ENCODE data around the gene RNF32.
A peak's percentile ranks its signal among the peaks of the same experiment; 100 is the strongest.
"Not testable (repeated sequence)": the region's sequence is repeated elsewhere in the genome, so short reads cannot be mapped to it uniquely, and the experiment has no call there.

Gene RNF32

DNA sequence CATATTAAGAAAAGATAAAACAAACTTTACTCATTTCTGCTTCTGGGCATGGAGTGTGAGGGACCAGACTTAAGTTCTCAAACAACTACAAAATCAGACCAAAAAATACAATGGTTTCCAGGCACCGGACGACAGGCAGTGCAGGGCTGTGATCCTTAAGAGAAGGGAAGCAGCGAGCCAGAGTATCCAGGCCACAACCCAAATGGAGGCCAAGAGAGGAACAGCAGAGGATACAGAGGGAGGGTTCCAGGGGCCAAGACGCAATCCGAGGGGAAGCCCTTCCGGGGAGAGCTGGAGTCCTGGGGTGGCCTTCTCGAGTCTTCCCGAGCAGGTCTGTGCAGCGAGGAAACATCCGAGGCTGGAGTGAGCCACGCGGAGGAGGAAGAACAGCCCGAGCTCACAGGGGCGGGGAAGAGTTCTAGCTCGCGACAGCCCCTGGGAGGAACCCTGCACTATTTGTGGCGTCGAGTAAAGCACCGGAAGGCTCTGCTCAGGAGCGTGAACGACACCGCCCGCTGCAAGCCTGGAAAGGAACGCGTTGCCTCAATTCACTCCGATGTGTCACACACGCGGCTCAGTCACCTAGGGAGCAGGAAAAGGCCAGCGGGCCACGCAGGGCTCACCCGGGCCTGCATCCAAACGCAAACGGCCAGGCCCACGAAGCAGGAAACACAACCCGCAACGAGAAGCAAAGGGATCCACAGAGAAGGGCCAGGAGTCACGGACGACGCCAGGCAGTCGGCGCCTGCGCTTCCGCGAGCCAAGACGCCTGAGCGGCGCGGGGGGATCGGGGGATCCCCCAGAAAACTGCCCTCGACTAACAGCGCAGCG is 933 bp upstream of the RNF32 start:
- FAIRE-seq (peak; percentile 23), DNase-seq (ENCODE audit: insufficient read length, low spot score) (no peak)

DNA sequence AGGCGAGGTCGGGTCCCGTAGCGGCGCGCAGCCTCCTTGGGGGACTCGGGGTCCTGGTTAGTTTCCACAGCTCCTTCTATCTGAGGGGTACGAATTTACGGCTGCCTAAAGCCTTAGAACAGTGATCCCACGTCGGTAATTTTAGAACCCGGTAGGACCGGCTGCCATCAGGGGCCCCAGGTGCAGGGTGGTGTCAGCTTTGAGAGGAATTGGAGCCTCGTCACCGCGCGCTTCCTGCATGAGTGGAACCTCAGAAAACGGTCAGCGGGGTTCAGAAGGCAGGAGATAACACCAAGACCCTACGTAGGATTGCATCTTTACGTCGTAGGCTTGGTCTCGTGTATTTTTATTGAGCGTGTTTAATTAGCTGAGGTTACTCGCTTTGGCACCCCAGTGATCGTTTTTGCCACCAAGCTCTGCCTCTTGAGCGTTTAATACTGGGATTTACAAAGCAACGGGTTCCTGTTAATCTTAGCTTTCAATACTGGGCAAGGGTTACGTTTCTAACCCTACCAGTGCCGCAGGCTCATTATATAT is 443 bp downstream of the RNF32 start:
- no peak for DNase-seq (ENCODE audit: insufficient read length, low spot score)
- FAIRE-seq, result no peak

DNA sequence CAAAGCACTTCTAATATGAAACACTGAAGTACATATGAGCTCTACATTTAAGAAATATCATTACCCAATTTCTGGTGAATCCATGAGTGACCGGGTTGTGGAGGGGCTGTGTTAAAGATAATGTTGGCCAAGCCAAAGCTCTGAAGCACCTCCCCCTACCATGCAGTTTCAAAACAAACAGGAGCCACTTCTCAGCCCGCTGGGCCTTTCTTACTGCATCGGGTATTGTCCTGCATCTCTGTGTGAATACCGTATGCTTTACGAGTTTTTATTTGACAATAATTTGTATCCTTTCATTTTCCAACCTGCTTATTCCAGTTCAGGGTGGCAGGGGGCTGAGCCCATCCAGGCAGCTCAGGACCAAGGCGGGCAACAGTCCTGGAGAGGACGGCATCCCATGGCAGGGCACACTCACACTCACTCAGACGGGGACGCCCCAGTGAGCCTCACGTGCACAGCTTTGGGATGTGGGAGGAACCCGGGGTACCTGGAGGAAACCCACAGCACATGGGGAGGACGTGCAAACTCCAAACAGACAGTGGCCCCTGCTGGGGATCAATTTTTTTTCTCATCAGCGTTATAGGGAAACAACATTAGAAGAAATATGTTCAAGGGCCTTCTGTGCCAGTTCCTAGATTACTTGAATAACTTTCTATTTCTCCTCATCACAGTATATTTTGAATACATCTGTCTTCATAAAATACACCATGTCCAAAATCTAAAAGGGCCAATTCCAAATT is 1.9 kb downstream of the RNF32 start:
- no peak for DNase-seq (ENCODE audit: insufficient read length, low spot score)
- FAIRE-seq, result no peak

DNA sequence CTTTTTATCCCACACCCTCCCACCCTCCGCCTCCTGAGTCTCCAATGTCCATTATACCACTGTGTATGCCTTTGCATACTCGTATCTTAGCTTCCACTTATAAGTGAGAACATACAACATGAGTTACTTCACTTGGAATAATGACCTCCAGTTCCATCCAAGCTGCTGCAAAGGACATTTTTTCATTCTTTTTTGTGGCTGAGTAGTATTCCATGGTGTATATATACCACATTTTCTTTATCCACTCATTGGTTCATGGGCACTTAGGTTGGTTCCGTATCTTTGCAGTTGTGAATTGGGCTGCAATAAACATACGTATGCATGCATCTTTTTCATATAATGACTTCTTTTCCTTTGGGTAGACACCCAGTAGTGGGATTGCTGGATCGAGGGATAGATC is 6.8 kb downstream of the RNF32 start:
- not testable (repeated sequence) for DNase-seq (ENCODE audit: insufficient read length, low spot score); FAIRE-seq

DNA sequence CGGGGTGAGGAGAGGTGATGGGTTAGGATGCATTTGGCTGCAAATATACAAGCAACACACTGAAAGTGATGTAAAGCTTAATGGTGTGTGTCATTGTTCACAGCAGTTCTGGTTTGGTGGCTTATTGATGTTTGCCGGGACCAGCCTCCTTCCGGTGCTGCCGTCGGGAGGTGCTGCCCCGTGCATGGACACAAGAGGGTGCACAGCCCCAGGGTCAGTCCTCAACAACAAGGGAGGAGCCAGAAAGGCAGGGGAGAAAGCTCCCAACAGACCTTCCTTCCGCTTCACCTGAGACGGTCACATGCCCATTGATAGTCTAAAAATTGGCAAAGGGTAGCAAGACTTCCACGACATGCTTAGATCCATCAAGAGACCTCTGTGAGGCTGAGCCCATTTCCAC is 9.5 kb downstream of the RNF32 start:
- no peak for DNase-seq (ENCODE audit: insufficient read length, low spot score)
- no peak for FAIRE-seq

DNA sequence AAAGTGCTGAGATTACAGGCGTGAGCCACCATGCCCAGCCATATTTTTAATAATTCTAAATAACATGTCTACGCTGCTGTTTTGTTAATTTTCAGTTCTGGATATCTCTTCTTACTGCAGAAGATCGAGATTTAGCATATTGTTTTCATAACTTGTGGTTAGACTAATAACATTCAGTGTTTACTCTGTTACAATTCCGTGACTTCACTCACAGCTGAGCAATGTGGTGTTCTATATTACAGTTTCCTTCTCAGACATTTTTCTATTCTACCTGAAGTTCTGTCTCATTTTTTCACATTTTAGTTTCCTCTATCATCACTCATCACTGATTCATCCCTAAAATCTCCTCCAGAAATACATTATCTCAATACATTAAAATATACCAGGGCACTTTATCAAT is 10.9 kb downstream of the RNF32 start:
- no peak for DNase-seq (ENCODE audit: insufficient read length, low spot score)
- no peak for FAIRE-seq

DNA sequence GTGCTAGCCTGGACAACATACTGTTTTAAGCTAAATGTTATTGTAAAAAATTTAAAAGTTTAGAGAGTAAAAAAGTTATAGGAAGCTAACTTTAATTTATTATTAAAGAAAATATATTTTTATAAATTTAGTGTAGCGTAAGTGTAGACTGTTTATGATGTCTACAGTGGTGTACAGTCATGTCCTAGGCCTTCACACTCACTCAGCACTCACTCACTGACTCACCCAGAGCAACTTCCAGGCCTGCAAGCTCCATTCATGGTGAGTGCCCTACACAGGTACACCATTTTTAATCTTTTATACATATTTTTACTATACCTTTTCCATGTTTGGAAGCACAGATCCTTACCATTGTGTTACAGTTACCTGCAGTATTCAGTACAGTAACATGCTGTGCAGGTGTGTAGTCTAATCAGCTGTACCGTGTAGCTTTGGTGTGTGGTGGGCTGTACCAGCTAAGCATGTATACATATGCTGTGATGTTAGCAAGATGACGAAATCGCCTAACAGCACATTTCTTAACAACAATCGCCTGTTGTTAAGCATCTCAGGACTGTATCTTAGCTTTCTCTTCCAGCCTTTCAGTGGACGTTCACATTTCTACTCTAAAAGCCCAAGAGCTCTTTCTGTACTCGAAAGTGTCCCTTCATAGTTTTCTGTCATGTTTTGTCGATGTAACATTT is 12.5 kb downstream of the RNF32 start:
- DNase-seq (ENCODE audit: insufficient read length, low spot score), result no peak
- no peak for FAIRE-seq

DNA sequence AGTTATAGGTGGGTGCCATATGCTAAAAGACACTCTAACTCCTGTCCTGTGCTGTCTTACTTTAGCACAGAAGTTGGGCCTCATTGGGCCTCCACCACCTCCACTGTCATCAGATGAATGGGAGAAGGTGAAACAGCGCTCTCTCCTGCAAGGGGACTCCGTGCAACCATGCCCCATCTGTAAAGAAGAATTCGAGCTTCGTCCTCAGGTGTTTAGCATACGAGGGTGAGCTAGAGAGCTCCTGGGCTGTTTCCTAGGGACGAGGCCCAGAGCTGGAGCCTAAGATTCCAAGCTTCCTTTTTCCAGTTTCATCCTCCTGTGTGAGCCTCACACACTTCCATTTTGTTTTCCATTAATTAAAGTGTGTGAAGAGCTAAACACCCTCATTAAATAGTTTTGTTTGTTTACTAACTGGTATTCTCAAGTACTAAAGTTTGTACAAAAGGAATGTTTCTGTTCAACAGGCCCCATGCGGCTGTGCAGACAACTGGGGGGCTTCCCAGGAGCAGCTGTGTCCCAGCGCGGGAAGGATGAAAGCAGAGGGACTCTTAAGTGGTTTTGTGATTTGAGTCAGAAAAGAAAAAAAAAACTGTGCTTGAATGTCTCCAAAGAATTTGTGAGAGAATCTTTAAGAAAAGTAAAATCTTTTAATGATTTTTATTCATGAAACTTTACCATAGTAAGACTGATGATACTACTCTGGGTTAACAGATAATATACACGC is 14.1 kb downstream of the RNF32 start:
- FAIRE-seq, result no peak
- no peak for DNase-seq (ENCODE audit: insufficient read length, low spot score)

DNA sequence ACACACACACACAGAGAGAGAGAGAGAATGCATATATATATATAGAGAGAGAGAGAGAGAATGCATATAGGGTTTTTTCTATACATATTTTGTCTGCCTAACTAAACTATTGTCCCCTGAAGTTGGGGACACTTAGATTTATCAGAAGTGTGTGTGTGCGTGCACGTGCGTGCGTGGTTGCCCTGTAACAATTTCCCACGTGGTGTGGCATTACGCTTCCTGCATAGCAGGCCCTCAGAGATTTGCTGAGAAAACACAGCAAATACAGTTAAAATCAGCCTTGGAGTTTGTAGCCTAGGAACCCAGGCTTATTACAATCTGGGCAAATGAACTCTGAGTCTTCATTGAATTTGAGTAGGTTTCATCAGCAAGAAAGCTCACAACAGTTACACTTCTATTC is 14.7 kb downstream of the RNF32 start:
- no peak for FAIRE-seq
- DNase-seq (ENCODE audit: insufficient read length, low spot score), result no peak

DNA sequence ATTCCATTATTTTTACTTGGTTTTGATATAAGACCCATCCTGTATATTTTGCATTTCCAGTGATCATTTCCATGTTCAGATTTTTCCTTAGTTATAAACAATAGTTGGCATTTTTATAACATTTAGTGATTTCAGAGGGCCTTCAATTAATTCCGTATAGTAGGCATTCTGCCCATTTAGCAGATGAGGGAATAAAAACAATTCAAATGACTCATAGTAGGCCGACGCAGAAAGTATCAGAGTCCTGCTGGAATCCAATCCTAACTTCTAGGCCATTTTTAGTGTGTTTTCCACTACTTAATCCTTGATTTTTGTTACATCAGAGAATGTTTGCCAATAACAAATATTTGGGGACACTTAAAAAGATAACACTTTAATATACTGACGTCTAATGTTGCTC is 15.4 kb downstream of the RNF32 start:
- DNase-seq (ENCODE audit: insufficient read length, low spot score) (no peak), FAIRE-seq (no peak)

DNA sequence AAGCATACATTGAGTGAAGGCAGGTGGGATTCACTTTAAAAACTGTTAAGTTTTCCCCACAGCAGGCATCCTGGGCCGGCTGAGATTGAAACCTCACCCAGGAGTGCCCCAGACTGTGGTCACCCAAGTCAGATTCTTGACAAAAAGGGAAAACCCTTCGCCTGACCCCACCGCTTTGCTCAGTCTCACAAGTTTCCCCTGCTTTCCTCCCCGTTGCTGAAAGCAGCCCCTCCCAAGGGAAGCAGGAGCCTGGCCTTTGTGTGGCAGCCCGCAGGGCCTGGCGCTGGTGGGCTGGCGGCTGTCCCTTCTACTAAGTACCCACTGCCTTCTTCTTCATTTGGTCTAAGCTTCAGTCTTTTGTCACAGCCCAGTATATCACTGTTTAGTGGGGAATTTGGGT is 16.0 kb downstream of the RNF32 start:
- FAIRE-seq, result no peak
- no peak for DNase-seq (ENCODE audit: insufficient read length, low spot score)

DNA sequence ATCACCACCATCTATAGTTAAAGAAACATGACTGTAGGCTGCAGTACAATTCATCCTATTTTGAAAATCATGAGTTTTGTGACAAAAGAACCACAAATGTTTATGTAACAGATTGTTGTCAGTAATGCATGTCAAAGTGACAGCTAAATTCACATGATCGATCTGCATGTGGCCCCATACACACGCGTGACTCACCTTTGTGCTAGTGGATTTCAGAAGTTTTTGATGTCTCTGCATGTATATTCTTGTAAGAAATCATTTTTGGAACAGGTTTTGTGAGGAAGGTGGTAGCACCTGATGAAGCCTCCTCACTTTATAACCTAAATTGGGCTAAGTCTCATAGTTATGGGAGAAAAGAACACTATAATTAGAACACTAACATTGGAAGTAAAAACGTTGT is 17.1 kb downstream of the RNF32 start:
- DNase-seq (ENCODE audit: insufficient read length, low spot score) (no peak), FAIRE-seq (no peak)

DNA sequence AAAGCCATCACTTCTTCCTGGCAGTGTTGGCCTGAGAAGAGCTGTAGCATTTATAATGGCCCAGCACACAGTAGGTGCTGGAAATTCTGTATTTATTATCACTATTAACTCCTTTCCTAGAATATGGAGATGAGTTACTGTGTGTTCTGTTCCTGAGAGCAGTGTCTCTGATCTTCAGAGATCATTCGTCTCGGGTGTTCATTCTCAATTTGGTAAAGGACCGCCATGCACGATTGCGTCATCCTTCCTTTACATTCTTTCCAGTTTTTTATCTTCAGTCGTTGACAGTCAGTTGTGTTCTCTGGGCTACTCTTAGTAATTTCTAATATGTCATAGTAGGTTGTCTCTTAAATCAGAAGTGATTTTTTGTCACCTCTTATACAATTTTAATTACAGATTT is 18.6 kb downstream of the RNF32 start:
- FAIRE-seq, result no peak
- no peak for DNase-seq (ENCODE audit: insufficient read length, low spot score)

DNA sequence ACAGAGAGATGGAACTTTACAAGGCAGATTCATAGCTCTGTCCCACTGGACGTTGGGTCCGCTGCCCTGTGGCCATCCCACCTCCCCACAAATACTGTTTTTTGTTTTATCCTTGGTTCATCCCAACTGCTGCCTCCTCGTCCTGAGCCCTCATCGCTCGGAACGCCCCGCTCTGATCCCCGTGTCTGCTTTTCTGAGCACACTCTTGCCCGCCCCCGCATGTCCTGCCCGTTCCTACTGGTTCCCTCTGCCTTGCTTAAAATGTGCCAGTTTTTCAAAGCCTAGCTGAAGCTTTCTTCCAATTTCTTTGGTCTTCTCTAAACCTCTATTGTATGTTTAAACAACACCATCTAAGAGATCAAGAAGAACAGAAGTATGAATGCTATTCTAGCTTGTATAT is 19.4 kb downstream of the RNF32 start:
- DNase-seq (ENCODE audit: insufficient read length, low spot score) (no peak), FAIRE-seq (no peak)

DNA sequence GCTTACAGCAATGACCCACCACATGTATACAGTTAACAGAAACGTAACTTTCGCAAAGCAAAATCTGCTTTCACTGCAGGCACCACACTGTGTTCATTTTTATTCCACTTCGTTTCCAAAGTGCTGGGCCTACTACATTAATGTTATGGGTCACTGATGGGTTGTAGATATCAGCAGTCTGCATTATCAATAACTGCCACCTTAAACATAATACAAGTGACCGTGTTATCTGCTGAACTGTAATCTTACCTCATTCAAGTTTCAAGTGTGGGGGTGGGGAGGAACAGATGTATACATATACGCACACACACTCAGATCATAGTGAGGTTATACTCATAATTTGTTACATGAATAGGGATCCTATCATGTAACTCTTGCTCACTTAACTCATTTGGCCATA is 21.1 kb downstream of the RNF32 start:
- DNase-seq (ENCODE audit: insufficient read length, low spot score), result no peak
- no peak for FAIRE-seq

DNA sequence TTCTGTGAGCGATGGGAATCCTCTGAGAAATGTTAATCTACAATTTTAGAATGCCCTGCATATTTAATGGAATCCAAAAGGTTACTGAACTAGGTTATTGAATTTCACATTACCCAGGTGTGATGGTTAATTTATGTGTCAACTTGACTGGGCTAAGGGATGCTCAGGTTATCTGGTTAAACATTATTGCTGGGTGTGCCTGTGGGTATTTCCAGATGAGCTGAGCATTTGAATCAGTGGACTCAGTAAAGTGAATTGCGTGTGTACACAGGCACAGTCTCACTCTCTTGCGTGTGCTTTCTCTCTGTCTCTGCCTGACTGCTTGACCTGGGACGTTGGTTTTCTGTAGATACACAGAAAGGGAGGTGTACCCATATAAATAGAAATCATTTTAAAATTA is 21.7 kb downstream of the RNF32 start:
- FAIRE-seq (no peak), DNase-seq (ENCODE audit: insufficient read length, low spot score) (no peak)

DNA sequence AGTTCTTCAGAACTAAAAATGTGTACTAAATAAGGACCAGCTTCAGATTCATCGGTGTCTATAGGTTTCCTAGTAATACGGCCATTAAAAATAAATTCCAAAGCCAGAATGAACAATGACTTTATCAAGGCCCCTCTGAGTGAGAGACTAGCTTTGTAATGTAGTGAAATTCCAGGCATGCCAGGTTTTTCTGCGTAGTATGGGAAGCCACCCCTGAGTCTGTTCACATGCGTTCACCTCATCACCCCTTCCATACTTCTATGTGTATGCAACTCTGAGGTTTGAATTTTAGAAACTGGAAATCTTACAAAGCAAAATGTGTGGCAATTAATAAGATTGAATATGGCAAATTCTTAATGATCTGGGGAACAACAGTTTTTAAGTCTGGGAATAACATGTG is 24.5 kb downstream of the RNF32 start:
- DNase-seq (ENCODE audit: insufficient read length, low spot score) (no peak), FAIRE-seq (no peak)

DNA sequence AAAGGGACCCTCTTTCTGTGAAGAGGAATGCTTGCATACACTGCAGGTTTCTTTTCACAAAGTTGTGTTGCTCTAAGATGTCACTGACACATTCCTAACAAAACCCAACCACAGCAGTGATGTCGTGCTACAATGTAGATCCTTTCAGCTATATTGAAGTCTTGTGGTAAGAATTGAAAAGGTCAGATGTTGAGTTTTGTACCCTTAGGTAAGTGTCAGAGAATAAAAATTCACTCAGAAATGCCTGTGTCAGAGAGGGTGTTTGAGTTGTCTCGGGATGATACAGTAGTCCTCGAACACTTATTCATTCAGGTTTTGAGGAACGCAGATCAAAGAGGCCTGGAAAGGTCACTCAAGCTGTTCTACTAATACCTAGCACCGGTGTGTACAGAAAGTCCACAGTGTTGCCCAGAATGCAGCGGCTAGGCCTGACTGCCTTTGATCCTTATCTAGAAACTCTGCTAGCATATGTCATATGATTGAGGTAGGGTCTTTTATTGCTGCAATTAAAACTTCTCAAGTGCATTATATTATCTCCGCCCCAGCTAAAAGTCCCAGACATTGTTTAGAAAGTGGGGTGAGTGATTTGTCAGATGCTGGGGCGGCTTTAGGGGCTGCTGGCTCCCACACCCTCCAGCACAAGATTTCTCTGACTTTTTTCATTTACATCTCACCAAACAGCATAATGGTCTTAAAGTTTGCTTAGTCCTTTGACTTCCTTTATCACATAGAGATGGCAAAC is 26.0 kb downstream of the RNF32 start:
- no peak for DNase-seq (ENCODE audit: insufficient read length, low spot score)
- FAIRE-seq, result no peak

DNA sequence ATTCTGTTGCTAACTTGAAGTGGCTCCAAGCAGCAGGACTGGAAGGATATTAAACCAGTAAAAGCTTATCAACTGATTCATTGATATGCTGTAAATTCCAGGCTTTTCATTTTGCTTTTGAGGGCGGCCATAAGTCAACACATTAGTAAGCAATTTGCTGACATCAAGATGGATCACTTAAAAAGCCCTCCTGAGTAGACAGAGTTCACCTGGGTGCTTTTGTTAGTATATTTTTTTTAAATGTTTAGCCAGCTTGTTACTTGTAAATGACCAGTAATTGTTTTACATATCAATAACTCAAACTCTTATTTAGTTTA is 26.5 kb downstream of the RNF32 start:
- FAIRE-seq, result no peak
- DNase-seq (ENCODE audit: insufficient read length, low spot score), result no peak

DNA sequence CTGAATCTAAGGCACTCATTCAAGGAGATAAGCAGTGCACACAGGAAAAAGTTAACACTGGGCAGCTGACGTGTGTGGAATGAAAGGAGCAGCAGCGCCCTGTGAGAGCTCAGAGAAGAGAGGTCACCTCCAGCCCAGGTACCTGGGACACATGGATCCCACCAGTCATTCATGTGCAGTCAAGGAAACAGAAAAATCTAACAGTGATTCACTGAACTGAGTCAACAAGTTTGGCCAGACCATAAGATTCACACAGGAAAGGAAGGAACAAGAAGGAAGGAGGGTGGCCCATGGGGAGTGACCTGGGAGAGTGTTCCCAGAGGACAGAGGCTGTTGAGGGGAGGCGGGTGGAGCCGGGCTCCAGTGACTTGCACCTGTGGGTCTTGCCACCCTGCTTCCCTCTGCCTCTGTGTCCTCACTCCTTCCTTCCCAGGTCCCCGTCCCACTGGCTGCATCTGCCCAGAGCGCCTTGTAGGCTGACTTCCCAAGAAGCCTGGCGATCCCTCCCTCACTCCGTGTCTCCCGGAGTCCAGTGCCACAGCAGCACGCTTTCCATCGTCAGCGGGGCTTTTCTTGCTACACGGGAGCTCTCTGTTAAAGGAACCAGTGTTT is 27.7 kb downstream of the RNF32 start:
- no peak for DNase-seq (ENCODE audit: insufficient read length, low spot score)
- no peak for FAIRE-seq
